DMS79 (cell line): ENCODE results near the gene ATP10B.

Experiments used
- DNase-seq: peaks from one replicate; lab custom pipeline; 2025; lab: John Stamatoyannopoulos, UW

ATP10B gene

DNA sequence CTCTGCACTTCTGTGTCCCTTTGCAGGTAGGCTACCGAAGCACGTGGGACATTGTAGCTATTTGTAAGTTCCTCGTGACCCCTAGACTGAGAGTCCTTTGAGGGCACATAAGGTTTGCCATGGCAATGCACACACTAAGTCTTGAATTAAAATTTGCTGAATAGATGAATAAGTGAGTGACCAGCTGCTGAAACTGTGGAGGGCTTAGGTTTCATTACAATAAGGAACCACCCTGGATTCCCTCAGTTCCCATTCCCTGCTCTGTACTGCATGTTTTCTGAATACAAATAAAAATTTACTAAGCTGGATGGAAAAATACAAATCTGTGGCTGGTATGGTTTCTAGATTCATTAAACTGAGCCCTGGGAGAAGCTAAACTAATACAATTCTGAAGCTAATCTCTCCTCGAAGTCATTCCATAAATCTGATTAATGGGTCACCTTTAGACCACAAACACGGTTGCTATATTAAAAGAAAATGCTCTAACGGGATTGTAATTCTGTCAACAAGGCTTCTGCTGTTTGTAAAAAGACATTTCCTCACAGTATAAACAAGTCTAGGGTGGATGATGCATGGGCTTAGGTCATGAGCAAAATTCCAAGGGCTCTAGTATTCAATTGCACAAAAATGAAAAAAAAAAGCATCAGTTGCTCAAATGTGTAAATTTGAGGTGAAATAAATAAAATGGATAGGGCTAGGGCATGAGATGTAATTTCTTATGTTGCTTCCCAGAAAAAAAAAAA lies 172.3 kb downstream of the ATP10B start:
- no peak for DNase-seq

DNA sequence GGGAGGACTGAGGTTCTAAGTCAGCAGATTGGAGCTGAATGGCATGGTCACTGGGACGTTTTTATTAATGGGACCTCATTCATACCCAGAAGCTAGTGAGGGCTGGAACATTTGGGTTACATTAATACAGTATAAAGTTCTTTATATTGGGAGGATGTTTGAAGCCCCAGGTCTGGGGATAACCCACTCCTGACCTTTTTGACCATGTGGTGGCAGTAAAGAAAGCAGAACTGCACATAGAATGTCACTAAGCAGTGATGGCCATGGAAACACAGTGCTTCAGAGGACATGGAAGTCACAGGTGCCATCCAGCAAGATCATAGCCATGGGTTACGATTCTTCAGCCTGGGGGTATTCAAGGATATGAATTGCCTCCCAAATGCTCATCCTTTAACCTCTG lies 176.0 kb downstream of the ATP10B start:
- no peak for DNase-seq

GRCh38 chr5:160674901-160675300 lies 177.1 kb downstream of the ATP10B start:
- no peak for DNase-seq

DNA sequence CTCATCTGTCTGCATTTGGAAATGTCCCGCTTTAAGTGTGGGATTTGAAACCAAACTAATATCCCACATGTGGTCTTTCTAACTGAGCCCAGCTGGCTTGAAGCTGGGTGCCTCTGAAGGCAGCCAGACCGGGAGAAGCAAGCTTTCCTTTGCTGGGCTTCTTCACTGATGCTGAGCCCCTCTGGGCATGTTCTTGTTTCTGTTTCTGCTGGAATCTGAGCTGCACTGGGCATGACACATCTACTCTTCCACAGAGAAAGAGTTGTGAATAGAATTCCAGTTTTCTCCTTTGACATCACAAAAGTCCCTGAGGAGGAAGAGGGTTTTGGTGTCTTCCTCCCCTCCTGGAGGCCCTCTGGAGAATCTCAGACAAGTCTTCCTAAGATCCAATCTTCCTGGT lies 179.5 kb downstream of the ATP10B start:
- DNase-seq = no peak

DNA sequence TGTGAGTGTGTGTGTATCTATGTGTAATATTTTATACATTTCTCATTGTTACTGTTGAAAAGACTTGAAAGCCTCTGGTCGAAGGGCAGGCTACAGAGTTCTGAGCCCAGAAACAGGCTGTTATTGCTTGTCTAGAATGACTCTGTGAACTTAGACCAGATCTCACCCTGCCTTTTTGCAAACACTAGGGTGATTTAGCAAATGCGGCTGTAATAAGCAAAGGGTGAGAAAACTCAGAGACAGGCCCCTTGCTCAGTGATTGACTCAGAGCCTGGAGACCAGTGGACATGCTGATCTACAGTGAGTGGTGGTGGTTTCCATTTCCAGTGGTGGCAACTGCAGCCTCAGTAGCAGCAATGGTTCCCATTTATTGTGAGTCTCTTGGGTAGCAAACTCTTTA lies 183.7 kb downstream of the ATP10B start:
- no peak for DNase-seq

DNA sequence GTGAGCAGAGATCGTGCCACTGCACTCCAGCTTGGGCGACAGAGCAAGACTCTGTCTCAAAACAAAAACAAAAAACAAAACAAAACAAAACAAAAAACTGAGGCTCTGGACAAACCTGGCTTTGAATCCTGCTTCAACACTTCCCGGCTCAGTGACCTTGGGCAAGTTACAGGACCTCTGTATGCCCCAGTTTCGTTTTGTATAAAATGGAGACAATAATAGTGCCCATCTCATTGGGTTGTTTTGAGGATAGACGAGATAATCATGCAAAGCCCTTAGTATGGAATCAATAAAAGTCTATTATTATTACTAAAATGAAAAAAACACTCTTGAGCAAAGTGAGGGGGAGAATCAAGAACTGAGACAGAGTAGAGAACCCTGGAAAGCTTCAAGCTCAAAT lies 184.9 kb downstream of the ATP10B start:
- DNase-seq = no peak

GRCh38 chr5:160665460-160665859 lies 186.6 kb downstream of the ATP10B start:
- DNase-seq = no peak

DNA sequence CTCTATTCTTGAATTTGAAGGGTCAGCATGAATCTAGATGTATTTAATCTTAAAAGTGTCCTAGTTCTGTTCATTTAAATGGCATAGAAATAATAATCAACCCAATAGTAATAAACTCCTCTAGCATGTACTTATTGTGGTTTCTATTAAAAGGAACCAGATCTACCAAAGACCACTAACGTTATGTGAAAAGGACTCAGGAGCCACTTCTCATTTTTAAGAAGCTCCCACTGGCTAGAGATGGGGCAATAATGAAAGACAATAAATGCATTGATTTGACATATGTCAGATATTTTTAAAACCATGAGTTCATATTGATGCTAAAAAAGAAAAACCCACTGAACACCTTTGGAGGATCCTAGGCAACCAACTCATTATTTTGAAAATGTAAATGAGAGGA lies 191.9 kb downstream of the ATP10B start:
- no peak for DNase-seq

DNA sequence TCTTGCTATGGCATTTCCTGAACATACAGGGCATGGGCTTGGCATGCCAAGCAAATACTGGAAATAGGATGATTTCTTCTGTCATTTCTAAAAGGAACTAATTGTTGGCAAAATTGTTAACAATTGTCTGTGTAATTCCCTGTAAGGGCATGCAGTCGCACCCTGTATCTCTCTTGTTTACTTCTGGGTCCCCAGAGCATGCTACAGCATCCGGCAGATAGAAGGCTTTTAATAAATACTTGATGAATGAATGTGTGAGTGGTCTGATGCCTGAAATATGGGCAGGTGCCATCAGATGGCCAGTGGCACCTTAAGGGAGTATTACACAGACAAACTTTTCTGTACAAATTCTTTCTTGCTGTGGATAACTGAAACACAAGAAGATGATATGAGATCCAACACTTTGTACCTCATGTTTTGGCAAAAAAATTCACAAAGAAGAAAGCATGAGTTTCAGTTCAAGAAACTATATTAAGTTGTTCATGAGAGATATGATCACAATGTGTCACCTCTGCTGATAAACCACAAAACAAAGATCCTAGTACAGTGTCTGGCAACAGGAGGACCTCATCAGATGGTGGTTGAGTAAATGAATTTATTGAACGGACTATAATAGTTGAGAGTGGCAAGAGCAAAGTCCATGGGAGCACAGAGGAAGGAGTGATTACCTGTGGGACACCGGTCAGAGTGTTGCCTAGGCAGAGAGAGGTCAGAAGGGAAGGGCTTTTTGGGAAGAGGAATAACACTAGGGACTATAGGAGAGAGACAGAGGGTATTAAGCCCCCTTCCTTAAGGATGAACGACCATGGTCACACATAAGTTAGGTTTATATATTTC lies 194.2 kb downstream of the ATP10B start:
- DNase-seq = no peak

- no peak for DNase-seq
Observed at GRCh38 chr5:160657068-160657507, 194.9 kb downstream of the ATP10B start.

- DNase-seq = no peak
Observed at GRCh38 chr5:160655717-160656116, 196.3 kb downstream of the ATP10B start.

- peak; percentile 23 for DNase-seq
Observed at GRCh38 chr5:160651692-160652645, 200.0 kb downstream of the ATP10B start.

GRCh38 chr5:160649304-160649703 lies 202.7 kb downstream of the ATP10B start:
- DNase-seq = no peak

GRCh38 chr5:160646033-160646432 lies 206.0 kb downstream of the ATP10B start:
- no peak for DNase-seq

DNA sequence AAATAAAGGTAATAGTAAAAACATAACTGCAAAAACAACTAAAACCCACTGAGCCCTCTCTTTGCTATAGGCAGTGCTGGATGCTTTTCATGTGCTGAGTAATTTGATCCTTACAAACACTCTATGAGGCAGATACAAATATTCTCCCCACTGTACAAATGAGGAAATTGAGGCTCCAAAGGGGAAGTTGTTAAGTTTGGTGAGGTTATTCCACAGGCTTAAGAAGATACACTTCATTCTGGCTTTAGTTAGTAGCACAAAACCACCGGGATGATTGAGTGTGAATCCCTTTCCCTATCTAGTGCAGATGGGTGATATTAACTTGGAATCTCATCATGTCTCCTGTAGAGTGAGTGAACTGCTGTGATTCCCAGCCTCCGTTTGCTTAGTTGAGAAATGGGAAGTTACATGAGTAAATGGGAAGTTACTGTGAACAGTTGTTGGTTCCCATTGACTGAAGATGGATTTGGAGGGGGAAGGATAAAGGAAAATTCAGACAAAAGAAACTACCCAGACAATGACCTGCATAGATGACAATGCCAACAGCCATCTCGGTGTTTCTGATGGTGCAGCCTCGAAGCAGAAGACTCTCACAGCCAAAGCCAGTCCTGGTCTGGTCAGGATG lies 208.3 kb downstream of the ATP10B start:
- no peak for DNase-seq

GRCh38 chr5:160641405-160641804 lies 210.6 kb downstream of the ATP10B start:
- DNase-seq = no peak

- no peak for DNase-seq
Observed at GRCh38 chr5:160640406-160640805, 211.6 kb downstream of the ATP10B start.

- DNase-seq = no peak
Observed at GRCh38 chr5:160638161-160638742, 213.8 kb downstream of the ATP10B start.

DNA sequence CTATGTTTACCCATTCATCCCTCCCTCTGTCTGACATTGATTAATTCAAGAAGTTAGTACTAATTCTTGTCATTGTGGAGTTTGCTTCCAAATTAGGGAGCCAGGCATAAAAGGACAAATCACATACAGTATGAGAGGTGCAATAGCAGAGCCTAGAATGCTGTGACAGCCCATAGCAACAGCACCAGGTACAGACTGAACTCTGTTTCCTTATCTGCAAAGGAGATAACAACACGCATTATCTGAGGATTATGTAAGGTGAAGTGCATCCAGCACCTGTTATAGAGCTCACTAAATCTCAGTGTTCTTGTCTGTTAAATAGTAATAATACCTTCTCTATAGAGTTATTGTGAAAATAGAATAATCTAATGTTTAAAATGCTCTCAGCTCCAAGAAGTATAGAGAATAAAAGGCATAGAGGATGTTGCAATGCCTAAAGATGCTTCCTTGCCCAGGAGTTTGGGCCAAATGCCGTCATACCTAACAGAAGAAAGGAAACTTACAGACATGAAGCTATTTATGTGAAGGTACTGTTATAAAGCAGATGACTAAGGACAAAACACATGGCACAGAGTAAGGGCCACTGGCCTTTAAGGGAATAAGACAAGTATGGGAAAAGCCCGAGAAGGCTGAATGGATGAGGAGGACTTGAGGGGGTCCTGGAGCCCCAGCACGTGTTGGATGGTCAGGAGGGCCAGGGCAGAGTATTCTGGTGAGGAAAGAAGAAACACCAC lies 214.5 kb downstream of the ATP10B start:
- DNase-seq = no peak

- no peak for DNase-seq
Observed at GRCh38 chr5:160635663-160636062, 216.3 kb downstream of the ATP10B start.

DNA sequence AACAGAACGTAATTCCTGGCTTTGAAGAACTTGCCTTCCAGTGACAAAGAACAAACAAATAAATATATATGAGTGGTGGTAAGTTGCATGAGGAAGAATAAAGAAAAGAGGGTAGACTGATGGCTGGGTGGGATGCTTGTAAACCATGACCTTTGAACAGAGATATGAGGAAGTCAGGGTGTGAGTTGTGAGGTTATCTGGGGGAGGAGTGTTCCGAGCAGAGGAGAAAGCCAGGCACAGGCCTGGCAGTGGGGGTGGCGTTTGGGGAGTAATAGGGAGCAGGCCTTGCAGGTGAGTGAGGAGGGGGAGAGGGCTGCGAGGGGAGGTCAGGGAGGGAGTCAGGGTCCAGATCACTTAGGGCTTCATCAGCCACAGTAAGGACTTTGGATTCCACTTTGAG lies 217.0 kb downstream of the ATP10B start:
- DNase-seq = no peak
